HCT116 (cell line): Measurements from ENCODE around the gene LRG1. TPM values are rescaled to one million over a fixed set of nuclear protein-coding genes. Genes with fewer than 3 reads are reported as not detected.

Experiments used
- ATAC-seq: fragments of 200-7000 bp; cut with Tn5 transposase; 2 replicates; pipeline ENCODE4 v1.9.1; 2020; ENCODE audit warnings: mild to moderate bottlenecking, moderate library complexity
- BruUV-seq: library from RNA; stranded (reverse); fragments of 400-500 nt; replicated peaks from 2 replicates; lab custom pipeline; 2021; lab: Mats Ljungman, UMichigan
- CTCF ChIA-PET: fragments of 300-600 bp; sonication (Branson Sonifier 250); formaldehyde crosslinking; loops from one replicate; lab custom pipeline; 2021; ENCODE audit warnings: antibody characterized with exemption; lab: Charles Lee
- POLR2A ChIA-PET: fragments of 300-600, 350-600 bp; sonication (Branson Sonifier 250); formaldehyde crosslinking; loops from one replicate; lab custom pipeline; 2021; ENCODE audit warnings: antibody characterized with exemption; lab: Charles Lee
- RAD21 ChIA-PET, 2 experiments: fragments of 300-600 bp; sonication (Branson Sonifier 250); formaldehyde crosslinking; loops; one replicate each; lab custom pipeline; 2023; ENCODE audit warnings: low total read pairs in 2 of 2; ENCODE audit not compliant: uncharacterized antibody in 2 of 2, unreplicated experiment in 2 of 2, low non-redundant PET in 1 of 2; lab: Charles Lee
- DNase-seq: peaks from one replicate; pipeline ENCODE4 v3.0.0-alpha.2; 2010; ENCODE audit warnings: low read depth, low spot score
- H2AFZ ChIP-seq: fragments of 200-600 bp; shearing (Covaris generic), sonication (generic); 2 replicates; pipeline ENCODE4 v1.6.1; 2017; ENCODE audit warnings: low read depth, mixed run types, mixed read lengths, antibody characterized with exemption, low read length; ENCODE audit not compliant: poor library complexity, severe bottlenecking
- H3K27ac ChIP-seq: 2 replicates; pipeline ENCODE4 v1.5.1; 2012; ENCODE audit warnings: low read depth, low read length
- H3K27me3 ChIP-seq: fragments of 200-600 bp; sonication (generic); 2 replicates; pipeline ENCODE4 v1.6.1; 2016; ENCODE audit warnings: mixed run types, low read length, mixed read lengths; ENCODE audit not compliant: insufficient read depth
- H3K36me3 ChIP-seq, 2 experiments: fragments of 200-500 bp in 1 of 2; fragments of 200-600 bp in 1 of 2; sonication (Bioruptor generic) in 1 of 2; sonication (generic) in 1 of 2; 2 replicates each; pipeline versions ENCODE4 v1.5.1 to v1.6.1; 2014 to 2016; ENCODE audit warnings: low read length in 2 of 2, inconsistent platforms in 1 of 2, mixed read lengths in 1 of 2, mixed run types in 1 of 2; ENCODE audit not compliant: insufficient read depth in 2 of 2, control insufficient read depth in 1 of 2
- H3K4me1 ChIP-seq, 2 experiments: fragments of 200-600 bp in 1 of 2; sonication (generic) in 1 of 2; 2 replicates each; pipeline versions ENCODE4 v1.5.1 to v1.6.1; 2012 to 2017; ENCODE audit warnings: low read length in 2 of 2, inconsistent platforms in 1 of 2, mild to moderate bottlenecking in 1 of 2, mixed read lengths in 1 of 2, mixed run types in 1 of 2, moderate library complexity in 1 of 2; ENCODE audit not compliant: insufficient read depth in 2 of 2, control insufficient read depth in 1 of 2
- H3K4me2 ChIP-seq: fragments of 200-600 bp; sonication (generic); 2 replicates; pipeline ENCODE4 v1.6.1; 2017; ENCODE audit warnings: mixed run types, low read length, mixed read lengths
- H3K4me3 ChIP-seq, 2 experiments: fragments of 200-600 bp in 1 of 2; sonication (generic) in 1 of 2; replicated peaks in 1 of 2; 2 replicates each; pipeline ENCODE4 v1.5.1; 2011 to 2016; ENCODE audit warnings: low read length in 2 of 2, control low read depth in 1 of 2, low read depth in 1 of 2, mild to moderate bottlenecking in 1 of 2, mixed read lengths in 1 of 2, mixed run types in 1 of 2
- H3K79me2 ChIP-seq: fragments of 200-600 bp; sonication (generic); 2 replicates; pipeline ENCODE4 v1.6.1; 2017; ENCODE audit warnings: mild to moderate bottlenecking, mixed run types, low read length, moderate library complexity, mixed read lengths; ENCODE audit not compliant: insufficient read depth
- H3K9ac ChIP-seq: fragments of 200-600 bp; sonication (generic); 2 replicates; pipeline ENCODE4 v1.6.1; 2016; ENCODE audit warnings: low read length, mixed read lengths
- H3K9me2 ChIP-seq: fragments of 200-600 bp; sonication (generic), shearing (Covaris generic); 2 replicates; pipeline ENCODE4 v1.6.1; 2017; ENCODE audit warnings: mixed run types, mild to moderate bottlenecking, moderate library complexity; ENCODE audit not compliant: insufficient read depth
- H3K9me3 ChIP-seq, 2 experiments: fragments of 200-500 bp in 1 of 2; fragments of 200-600 bp in 1 of 2; sonication (Bioruptor generic) in 1 of 2; sonication (generic) in 1 of 2; 2 replicates each; pipeline ENCODE4 v1.6.1; 2014 to 2017; ENCODE audit warnings: low read length in 2 of 2, mixed read lengths in 2 of 2, inconsistent platforms in 1 of 2, low read depth in 1 of 2, mild to moderate bottlenecking in 1 of 2, mixed run types in 1 of 2, moderate library complexity in 1 of 2; ENCODE audit not compliant: control insufficient read depth in 1 of 2, insufficient read depth in 1 of 2
- H4K20me1 ChIP-seq: fragments of 200-600 bp; sonication (generic), shearing (Covaris generic); 2 replicates; pipeline ENCODE4 v1.6.1; 2017; ENCODE audit warnings: mixed run types, mild to moderate bottlenecking, moderate library complexity; ENCODE audit not compliant: insufficient read depth
- CEBPB ChIP-seq: IDR thresholded peaks from 2 replicates; pipeline ENCODE4 v1.6.1; 2012; ENCODE audit warnings: low read depth
- EZH2 ChIP-seq: fragments of 200-600 bp; sonication (generic); IDR thresholded peaks from 2 replicates; pipeline ENCODE4 v1.6.1; 2017; ENCODE audit warnings: antibody characterized with exemption, mixed run types
- EZH2phosphoT487 ChIP-seq: fragments of 200-600 bp; IDR thresholded peaks from 2 replicates; pipeline ENCODE4 v1.6.1; 2018; ENCODE audit warnings: antibody characterized with exemption, borderline replicate concordance
- MAX ChIP-seq: IDR thresholded peaks from 2 replicates; pipeline ENCODE4 v1.6.1; 2012
- POLR2AphosphoS5 ChIP-seq: IDR thresholded peaks from 2 replicates; pipeline ENCODE4 v1.6.1; 2011; ENCODE audit warnings: mild to moderate bottlenecking, low read depth, low read length, moderate library complexity
- SIN3A ChIP-seq: IDR thresholded peaks from 2 replicates; pipeline ENCODE4 v1.6.1; 2012; ENCODE audit warnings: low read depth
- SRF ChIP-seq: IDR thresholded peaks from 2 replicates; pipeline ENCODE4 v1.6.1; 2012; ENCODE audit warnings: low read depth
- ZBTB33 ChIP-seq: IDR thresholded peaks from 2 replicates; pipeline ENCODE4 v1.6.1; 2011; ENCODE audit warnings: mild to moderate bottlenecking, low read length, moderate library complexity; ENCODE audit not compliant: insufficient replicate concordance; ENCODE audit errors: extremely low read depth
- ZFX ChIP-seq: fragments of 450-650 bp; IDR thresholded peaks from 2 replicates; pipeline ENCODE4 v1.6.1; 2017
- ZNF274 ChIP-seq: fragments of 200-500 bp; sonication (Bioruptor generic); IDR thresholded peaks from 2 replicates; pipeline ENCODE4 v1.6.1; 2014; ENCODE audit warnings: mild to moderate bottlenecking, low read depth, low read length, inconsistent platforms
- intact Hi-C: fragments of 100-400 bp; cut with micrococcal nuclease; formaldehyde crosslinking; loops from 2 replicates; pipeline ENCODE4 v1.10.0; 2022
- total RNA-seq: library from RNA; stranded (reverse); gene quantifications from one replicate; pipeline ENCODE4 v1.2.1, GENCODE V29; 2021; ENCODE audit not compliant: unreplicated experiment
- TF ChIP-seq, protein P1 (sequence below), 3 experiments: fragments of 200-600 bp in 1 of 3; sonication (generic) in 1 of 3; IDR thresholded peaks in 2 of 3; conservative IDR thresholded peaks in 1 of 3; 2 replicates each; pipeline ENCODE4 v1.5.1; 2012 to 2017; ENCODE audit warnings: low read depth in 2 of 3, low read length in 2 of 3, antibody characterized with exemption in 1 of 3, borderline replicate concordance in 1 of 3, control low read depth in 1 of 3, mild to moderate bottlenecking in 1 of 3, mixed read lengths in 1 of 3, mixed run types in 1 of 3, moderate library complexity in 1 of 3; ENCODE audit not compliant: insufficient read depth in 1 of 3
- TF ChIP-seq, protein P2 (sequence below): IDR thresholded peaks from 2 replicates; pipeline ENCODE4 v1.6.1; 2012; ENCODE audit warnings: low read depth

LRG1 gene
- total RNA-seq, 1 experiment from 2014 or later: 1.3 TPM

- Histone ChIP-seq H3K9me2 (no peaks in the 10 kb centered on the region), H3K9me3 (no peaks in the 10 kb centered on the region), H3K9ac (no peak overlapping the region), H3K79me2 (no peaks in the 10 kb centered on the region), H3K27ac (no peak overlapping the region), H4K20me1 (no peaks in the 10 kb centered on the region), H3K4me3 (no peak overlapping the region), H3K4me2 (no peak overlapping the region), H3K27me3 (no peaks in the 10 kb centered on the region), H3K4me1 (no peaks in the 10 kb centered on the region), H2AFZ (no peak overlapping the region), H3K36me3 (no peaks in the 10 kb centered on the region)
- no peak for TF ChIP-seq SRF
- no peak for TF ChIP-seq POLR2AphosphoS5
- TF ChIP-seq CEBPB: no peak
- no peak for TF ChIP-seq MAX
- RAD21 ChIA-PET: no interaction called here
- ATAC-seq (no peak), DNase-seq (no peak)
- CTCF ChIA-PET: interaction anchor here (1.5 kb wide), 1 partner anchor 10 kb away, joined by 4 read pairs; no protein-coding TSS in a partner anchor
- BruUV-seq: no TSS peak
- intact Hi-C loops: no loop called here
- POLR2A ChIA-PET: no interaction called here
These were observed 26.6 kb downstream of the LRG1 start for GRCh38 chr19:4513248-4513647.

- no TSS peak for BruUV-seq
- intact Hi-C loops: no loop called here
- no peak for DNase-seq
- Histone ChIP-seq H3K9ac (no peak overlapping the region), H3K27me3 (no peaks in the 10 kb centered on the region), H2AFZ (no peak overlapping the region), H3K27ac (no peak overlapping the region), H3K9me3 (no peaks in the 10 kb centered on the region), H3K4me1 (no peaks in the 10 kb centered on the region), H3K9me2 (no peaks in the 10 kb centered on the region), H3K4me2 (no peak overlapping the region), H3K36me3 (no peaks in the 10 kb centered on the region), H3K79me2 (no peaks in the 10 kb centered on the region), H3K4me3 (no peak overlapping the region), H4K20me1 (no peaks in the 10 kb centered on the region)
- RAD21 ChIA-PET: no interaction called here
- no peak for ATAC-seq
- CTCF ChIA-PET: no interaction called here
- POLR2A ChIA-PET: no interaction called here
- no peak for TF ChIP-seq ZNF274
- no peak for TF ChIP-seq EZH2
- no peak for TF ChIP-seq SIN3A
- no peak for TF ChIP-seq EZH2phosphoT487
- TF ChIP-seq POLR2AphosphoS5: no peak
- no peak for TF ChIP-seq ZFX
- TF ChIP-seq ZBTB33: no peak
- TF ChIP-seq, protein P1, sequence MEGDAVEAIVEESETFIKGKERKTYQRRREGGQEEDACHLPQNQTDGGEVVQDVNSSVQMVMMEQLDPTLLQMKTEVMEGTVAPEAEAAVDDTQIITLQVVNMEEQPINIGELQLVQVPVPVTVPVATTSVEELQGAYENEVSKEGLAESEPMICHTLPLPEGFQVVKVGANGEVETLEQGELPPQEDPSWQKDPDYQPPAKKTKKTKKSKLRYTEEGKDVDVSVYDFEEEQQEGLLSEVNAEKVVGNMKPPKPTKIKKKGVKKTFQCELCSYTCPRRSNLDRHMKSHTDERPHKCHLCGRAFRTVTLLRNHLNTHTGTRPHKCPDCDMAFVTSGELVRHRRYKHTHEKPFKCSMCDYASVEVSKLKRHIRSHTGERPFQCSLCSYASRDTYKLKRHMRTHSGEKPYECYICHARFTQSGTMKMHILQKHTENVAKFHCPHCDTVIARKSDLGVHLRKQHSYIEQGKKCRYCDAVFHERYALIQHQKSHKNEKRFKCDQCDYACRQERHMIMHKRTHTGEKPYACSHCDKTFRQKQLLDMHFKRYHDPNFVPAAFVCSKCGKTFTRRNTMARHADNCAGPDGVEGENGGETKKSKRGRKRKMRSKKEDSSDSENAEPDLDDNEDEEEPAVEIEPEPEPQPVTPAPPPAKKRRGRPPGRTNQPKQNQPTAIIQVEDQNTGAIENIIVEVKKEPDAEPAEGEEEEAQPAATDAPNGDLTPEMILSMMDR (IDR thresholded peaks at IDR 0.05 in 2 of 3, conservative IDR thresholded peaks at IDR 0.05 in 1 of 3; ENCODE audit: borderline replicate concordance in 1 of 3, insufficient read depth in 1 of 3, low read depth in 2 of 3, low read length in 2 of 3): no peak
- TF ChIP-seq CEBPB: no peak
- TF ChIP-seq, protein P2, sequence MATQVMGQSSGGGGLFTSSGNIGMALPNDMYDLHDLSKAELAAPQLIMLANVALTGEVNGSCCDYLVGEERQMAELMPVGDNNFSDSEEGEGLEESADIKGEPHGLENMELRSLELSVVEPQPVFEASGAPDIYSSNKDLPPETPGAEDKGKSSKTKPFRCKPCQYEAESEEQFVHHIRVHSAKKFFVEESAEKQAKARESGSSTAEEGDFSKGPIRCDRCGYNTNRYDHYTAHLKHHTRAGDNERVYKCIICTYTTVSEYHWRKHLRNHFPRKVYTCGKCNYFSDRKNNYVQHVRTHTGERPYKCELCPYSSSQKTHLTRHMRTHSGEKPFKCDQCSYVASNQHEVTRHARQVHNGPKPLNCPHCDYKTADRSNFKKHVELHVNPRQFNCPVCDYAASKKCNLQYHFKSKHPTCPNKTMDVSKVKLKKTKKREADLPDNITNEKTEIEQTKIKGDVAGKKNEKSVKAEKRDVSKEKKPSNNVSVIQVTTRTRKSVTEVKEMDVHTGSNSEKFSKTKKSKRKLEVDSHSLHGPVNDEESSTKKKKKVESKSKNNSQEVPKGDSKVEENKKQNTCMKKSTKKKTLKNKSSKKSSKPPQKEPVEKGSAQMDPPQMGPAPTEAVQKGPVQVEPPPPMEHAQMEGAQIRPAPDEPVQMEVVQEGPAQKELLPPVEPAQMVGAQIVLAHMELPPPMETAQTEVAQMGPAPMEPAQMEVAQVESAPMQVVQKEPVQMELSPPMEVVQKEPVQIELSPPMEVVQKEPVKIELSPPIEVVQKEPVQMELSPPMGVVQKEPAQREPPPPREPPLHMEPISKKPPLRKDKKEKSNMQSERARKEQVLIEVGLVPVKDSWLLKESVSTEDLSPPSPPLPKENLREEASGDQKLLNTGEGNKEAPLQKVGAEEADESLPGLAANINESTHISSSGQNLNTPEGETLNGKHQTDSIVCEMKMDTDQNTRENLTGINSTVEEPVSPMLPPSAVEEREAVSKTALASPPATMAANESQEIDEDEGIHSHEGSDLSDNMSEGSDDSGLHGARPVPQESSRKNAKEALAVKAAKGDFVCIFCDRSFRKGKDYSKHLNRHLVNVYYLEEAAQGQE: no peak
- TF ChIP-seq SRF: no peak
These were observed 27.8 kb downstream of the LRG1 start for GRCh38 chr19:4512070-4512469.
